Stomach (tissue), 4 donors: Measurements from ENCODE around the gene NELL1.

ENCODE experiments used
- CTCF ChIP-seq, 7 experiments: fragments of 450-650 bp in 4 of 7; fragments of 200-600 bp in 3 of 7; sonication (generic) in 3 of 7; IDR thresholded peaks; one replicate each; pipeline ENCODE4 v1.5.1; 2016 to 2019; ENCODE audit warnings: antibody characterized with exemption in 7 of 7, control low read depth in 2 of 7, mild to moderate bottlenecking in 1 of 7
- POLR2A ChIP-seq, 4 donors: fragments of 450-650 bp; IDR thresholded peaks; one replicate each; pipeline ENCODE4 v1.6.1; 2016; ENCODE audit warnings: antibody characterized with exemption in 4 of 4, control low read depth in 2 of 4, mild to moderate bottlenecking in 1 of 4, moderate library complexity in 1 of 4

- TF ChIP-seq POLR2A (IDR thresholded peaks at IDR 0.05) (no peak), CTCF (IDR thresholded peaks at IDR 0.05) (no peak)
Measured at GRCh38 chr11:20638074-20638473, 31.3 kb upstream of the NELL1 start.
